H9 (cell line): Measurements from ENCODE around the gene TERB1. TPM values are rescaled to one million over a fixed set of nuclear protein-coding genes. Genes with fewer than 3 reads are reported as not detected.
"Not testable (repeated sequence)": the region's sequence is repeated elsewhere in the genome, so short reads cannot be mapped to it uniquely, and the experiment has no call there.

Experiments
- DNase-seq: peaks from one replicate; pipeline ENCODE4 v3.0.0-alpha.2; 2017
- H2AFZ ChIP-seq: one replicate; pipeline ENCODE4 v1.6.1; 2013; ENCODE audit warnings: mild to moderate bottlenecking, low read length, control low read depth, moderate library complexity
- H2AK5ac ChIP-seq: 2 replicates; pipeline ENCODE4 v1.6.1; 2013; ENCODE audit warnings: low read length, control low read depth, mixed read lengths; ENCODE audit not compliant: insufficient read length
- H2BK120ac ChIP-seq: one replicate; pipeline ENCODE4 v1.6.1; 2013; ENCODE audit warnings: low read depth, mild to moderate bottlenecking, low read length, control low read depth, inconsistent platforms; ENCODE audit not compliant: poor library complexity, severe bottlenecking
- H2BK12ac ChIP-seq: 2 replicates; pipeline ENCODE4 v1.6.1; 2013; ENCODE audit warnings: low read length, control low read depth, mixed read lengths, low read depth; ENCODE audit not compliant: insufficient read length
- H2BK15ac ChIP-seq: 2 replicates; pipeline ENCODE4 v1.6.1; 2013; ENCODE audit warnings: low read depth, low read length, control low read depth
- H2BK20ac ChIP-seq: one replicate; pipeline ENCODE4 v1.6.1; 2013; ENCODE audit warnings: low read depth, mild to moderate bottlenecking, low read length, control low read depth, inconsistent platforms; ENCODE audit not compliant: poor library complexity, severe bottlenecking
- H2BK5ac ChIP-seq: 2 replicates; pipeline ENCODE4 v1.6.1; 2013; ENCODE audit warnings: low read length, control low read depth, mixed read lengths; ENCODE audit not compliant: insufficient read length
- H3K14ac ChIP-seq: 2 replicates; pipeline ENCODE4 v1.6.1; 2013; ENCODE audit warnings: low read length, control low read depth; ENCODE audit not compliant: insufficient read depth
- H3K18ac ChIP-seq: 2 replicates; pipeline ENCODE4 v1.6.1; 2013; ENCODE audit warnings: low read depth, mild to moderate bottlenecking, mixed read lengths, low read length, control low read depth; ENCODE audit not compliant: insufficient read length
- H3K23ac ChIP-seq: 2 replicates; pipeline ENCODE4 v1.6.1; 2013; ENCODE audit warnings: low read length, control low read depth, mixed read lengths, low read depth; ENCODE audit not compliant: insufficient read length
- H3K23me2 ChIP-seq: 2 replicates; pipeline ENCODE4 v1.6.1; 2013; ENCODE audit warnings: low read depth, mild to moderate bottlenecking, mixed read lengths, low read length, control low read depth; ENCODE audit not compliant: insufficient read length, poor library complexity, severe bottlenecking
- H3K27ac ChIP-seq: 2 replicates; pipeline ENCODE4 v1.5.1; 2013; ENCODE audit warnings: low read length, control low read depth, mixed read lengths, low read depth; ENCODE audit not compliant: insufficient read length
- H3K27me3 ChIP-seq: 2 replicates; pipeline ENCODE4 v1.6.1; 2013; ENCODE audit warnings: low read length, control low read depth, inconsistent platforms; ENCODE audit not compliant: insufficient read depth
- H3K4ac ChIP-seq: 2 replicates; pipeline ENCODE4 v1.6.1; 2013; ENCODE audit warnings: low read depth, mild to moderate bottlenecking, control low read depth, inconsistent platforms, low read length, moderate library complexity
- H3K4me1 ChIP-seq: 2 replicates; pipeline ENCODE4 v1.6.1; 2013; ENCODE audit warnings: low read length, control low read depth, inconsistent platforms; ENCODE audit not compliant: insufficient read depth
- H3K4me2 ChIP-seq: 2 replicates; pipeline ENCODE4 v1.6.1; 2013; ENCODE audit warnings: low read length, control low read depth, mixed read lengths; ENCODE audit not compliant: insufficient read length, insufficient read depth
- H3K56ac ChIP-seq: 2 replicates; pipeline ENCODE4 v1.6.1; 2013; ENCODE audit warnings: low read depth, mild to moderate bottlenecking, mixed read lengths, low read length, control low read depth; ENCODE audit not compliant: insufficient read length
- H3K79me1 ChIP-seq: 2 replicates; pipeline ENCODE4 v1.6.1; 2013; ENCODE audit warnings: low read depth, mild to moderate bottlenecking, moderate library complexity, low read length, control low read depth, inconsistent platforms; ENCODE audit not compliant: insufficient read depth, poor library complexity, severe bottlenecking
- H3K79me2 ChIP-seq: 2 replicates; pipeline ENCODE4 v1.6.1; 2013; ENCODE audit warnings: low read length, control low read depth, inconsistent platforms; ENCODE audit not compliant: insufficient read depth
- H3K9ac ChIP-seq: 2 replicates; pipeline ENCODE4 v1.6.1; 2013; ENCODE audit warnings: low read length, control low read depth, mixed read lengths; ENCODE audit not compliant: insufficient read length; ENCODE audit errors: extremely low read depth
- H3K9me3 ChIP-seq: one replicate; pipeline ENCODE4 v1.6.1; 2013; ENCODE audit warnings: low read depth, low read length, inconsistent platforms; ENCODE audit not compliant: control insufficient read depth
- H3T11ph ChIP-seq: one replicate; pipeline ENCODE4 v1.6.1; 2013; ENCODE audit warnings: mild to moderate bottlenecking, low read length, control low read depth, inconsistent platforms
- H4K20me1 ChIP-seq: one replicate; pipeline ENCODE4 v1.6.1; 2013; ENCODE audit not compliant: control insufficient read depth, insufficient read length, insufficient read depth
- H4K5ac ChIP-seq: 2 replicates; pipeline ENCODE4 v1.6.1; 2013; ENCODE audit warnings: low read depth, mild to moderate bottlenecking, mixed read lengths, low read length, control low read depth; ENCODE audit not compliant: insufficient read length
- H4K8ac ChIP-seq: replicated peaks from 2 replicates; pipeline ENCODE4 v1.6.1; 2013; ENCODE audit warnings: low read length, control low read depth, mixed read lengths, low read depth; ENCODE audit not compliant: insufficient read length
- H4K91ac ChIP-seq: 2 replicates; pipeline ENCODE4 v1.6.1; 2013; ENCODE audit warnings: low read depth, mild to moderate bottlenecking, moderate library complexity, mixed read lengths, low read length, control low read depth; ENCODE audit not compliant: insufficient read length
- H3K27ac Mint-ChIP-seq, 3 experiments: 2 replicates in 2 of 3; 3 replicates in 1 of 3; pipeline ENCODE4 v1.8.0; 2020 to 2021; ENCODE audit warnings: mixed read lengths in 3 of 3, mild to moderate bottlenecking in 1 of 3, moderate library complexity in 1 of 3
- H3K27me3 Mint-ChIP-seq: 2 replicates; pipeline ENCODE4 v1.8.0; 2021; ENCODE audit warnings: low read depth, mild to moderate bottlenecking, moderate library complexity, mixed read lengths
- H3K36me3 Mint-ChIP-seq, 3 experiments: 2 replicates in 2 of 3; 3 replicates in 1 of 3; pipeline ENCODE4 v1.8.0; 2020 to 2021; ENCODE audit warnings: low read depth in 3 of 3, mixed read lengths in 3 of 3; ENCODE audit not compliant: insufficient read depth in 1 of 3
- H3K4me1 Mint-ChIP-seq, 2 experiments: 2 replicates each; pipeline ENCODE4 v1.8.0; 2020; ENCODE audit warnings: mixed read lengths in 2 of 2
- H3K4me3 Mint-ChIP-seq, 2 experiments: 2 replicates in 1 of 2; 3 replicates in 1 of 2; pipeline ENCODE4 v1.8.0; 2020 to 2021; ENCODE audit warnings: mild to moderate bottlenecking in 2 of 2, mixed read lengths in 2 of 2, moderate library complexity in 1 of 2
- H3K9me3 Mint-ChIP-seq, 2 experiments: 2 replicates in 1 of 2; 3 replicates in 1 of 2; pipeline ENCODE4 v1.8.0; 2020; ENCODE audit warnings: mild to moderate bottlenecking in 2 of 2, mixed read lengths in 2 of 2, moderate library complexity in 1 of 2
- WGBS: extraction: QIAGEN DNeasy Blood & Tissue Kit; methylation state at CpG from one replicate; pipeline ENCODE4 v1.1.7; 2013; ENCODE audit warnings: missing lambda C conversion rate, low lambda C conversion rate, mixed read lengths; ENCODE audit not compliant: insufficient read length; ENCODE audit errors: extremely low coverage; 5-methylcytosine and 5-hydroxymethylcytosine counted together
- total RNA-seq: library from RNA; stranded (reverse); gene quantifications from 2 replicates; pipeline ENCODE4 v1.2.1, GENCODE V29; 2021
- TF ChIP-seq, protein P1 (sequence below): fragments of 200-600 bp; sonication (generic); conservative IDR thresholded peaks from 3 replicates; pipeline ENCODE4 v1.8.0; 2021; ENCODE audit warnings: antibody characterized with exemption, mild to moderate bottlenecking

The TERB1 gene
- total RNA-seq, 1 experiment from 2014 or later: not detected

DNA sequence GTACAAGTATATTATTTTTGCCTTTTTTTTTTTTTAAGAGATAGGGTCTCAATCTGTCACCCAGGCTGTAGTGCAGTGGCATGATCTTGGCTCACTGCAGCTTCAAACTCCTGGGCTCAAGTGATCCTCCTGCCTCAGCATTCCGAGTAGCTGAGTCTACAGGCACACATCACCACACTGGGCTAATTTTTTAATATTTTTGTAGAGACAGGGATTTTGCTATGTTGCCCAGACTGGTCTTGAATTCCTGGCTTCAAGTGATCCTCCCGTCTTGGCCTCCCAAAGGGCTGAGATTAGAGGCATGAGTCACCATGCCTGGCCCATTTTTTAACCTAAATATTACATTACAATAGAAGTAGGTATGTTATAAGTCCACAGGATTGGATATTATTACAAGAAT lies 3.2 kb downstream of the TERB1 start:
- H2BK15ac ChIP-seq: no peak overlapping the region
- H3K9me3 ChIP-seq: no peaks in the 10 kb centered on the region
- Mint-ChIP-seq H3K27ac (no peak overlapping the region), H3K36me3 (peaks cover 0 to 7% (median 6%) of the 10 kb centered on the region in 3 experiments; a peak in 2 of 7 replicates), H3K9me3 (no peaks in the 10 kb centered on the region; a peak in 1 of 5 replicates), H3K4me3 (no peak overlapping the region), H3K4me1 (no peaks in the 10 kb centered on the region), H3K27me3 (no peaks in the 10 kb centered on the region)
- H3K4me2 ChIP-seq: no peak overlapping the region
- no peak overlapping the region for H4K91ac ChIP-seq
- H3K23ac ChIP-seq: no peak overlapping the region
- H3K9ac ChIP-seq: no peak overlapping the region
- no peak overlapping the region for H4K5ac ChIP-seq
- no peak overlapping the region for H2BK120ac ChIP-seq
- no peak overlapping the region for H3T11ph ChIP-seq
- no peak overlapping the region for H3K56ac ChIP-seq
- TF ChIP-seq, protein P1, sequence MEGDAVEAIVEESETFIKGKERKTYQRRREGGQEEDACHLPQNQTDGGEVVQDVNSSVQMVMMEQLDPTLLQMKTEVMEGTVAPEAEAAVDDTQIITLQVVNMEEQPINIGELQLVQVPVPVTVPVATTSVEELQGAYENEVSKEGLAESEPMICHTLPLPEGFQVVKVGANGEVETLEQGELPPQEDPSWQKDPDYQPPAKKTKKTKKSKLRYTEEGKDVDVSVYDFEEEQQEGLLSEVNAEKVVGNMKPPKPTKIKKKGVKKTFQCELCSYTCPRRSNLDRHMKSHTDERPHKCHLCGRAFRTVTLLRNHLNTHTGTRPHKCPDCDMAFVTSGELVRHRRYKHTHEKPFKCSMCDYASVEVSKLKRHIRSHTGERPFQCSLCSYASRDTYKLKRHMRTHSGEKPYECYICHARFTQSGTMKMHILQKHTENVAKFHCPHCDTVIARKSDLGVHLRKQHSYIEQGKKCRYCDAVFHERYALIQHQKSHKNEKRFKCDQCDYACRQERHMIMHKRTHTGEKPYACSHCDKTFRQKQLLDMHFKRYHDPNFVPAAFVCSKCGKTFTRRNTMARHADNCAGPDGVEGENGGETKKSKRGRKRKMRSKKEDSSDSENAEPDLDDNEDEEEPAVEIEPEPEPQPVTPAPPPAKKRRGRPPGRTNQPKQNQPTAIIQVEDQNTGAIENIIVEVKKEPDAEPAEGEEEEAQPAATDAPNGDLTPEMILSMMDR: no peak
- no peak for DNase-seq
- no CpG with 5 or more reads among the region's 2 CpGs for WGBS
- H3K27me3 ChIP-seq: no peaks in the 10 kb centered on the region
- H2BK5ac ChIP-seq: no peak overlapping the region
- H3K79me2 ChIP-seq: no peaks in the 10 kb centered on the region
- H3K14ac ChIP-seq: no peak overlapping the region
- H2BK12ac ChIP-seq: no peak overlapping the region
- H4K20me1 ChIP-seq: no peaks in the 10 kb centered on the region
- H3K23me2 ChIP-seq: no peaks in the 10 kb centered on the region
- H3K4ac ChIP-seq: no peak overlapping the region
- H4K8ac ChIP-seq: no peak overlapping the region
- no peaks in the 10 kb centered on the region for H3K4me1 ChIP-seq
- H3K79me1 ChIP-seq: no peaks in the 10 kb centered on the region
- no peak overlapping the region for H2BK20ac ChIP-seq
- H2AFZ ChIP-seq: no peak overlapping the region
- no peak overlapping the region for H3K27ac ChIP-seq
- no peak overlapping the region for H2AK5ac ChIP-seq
- H3K18ac ChIP-seq: no peak overlapping the region

DNA sequence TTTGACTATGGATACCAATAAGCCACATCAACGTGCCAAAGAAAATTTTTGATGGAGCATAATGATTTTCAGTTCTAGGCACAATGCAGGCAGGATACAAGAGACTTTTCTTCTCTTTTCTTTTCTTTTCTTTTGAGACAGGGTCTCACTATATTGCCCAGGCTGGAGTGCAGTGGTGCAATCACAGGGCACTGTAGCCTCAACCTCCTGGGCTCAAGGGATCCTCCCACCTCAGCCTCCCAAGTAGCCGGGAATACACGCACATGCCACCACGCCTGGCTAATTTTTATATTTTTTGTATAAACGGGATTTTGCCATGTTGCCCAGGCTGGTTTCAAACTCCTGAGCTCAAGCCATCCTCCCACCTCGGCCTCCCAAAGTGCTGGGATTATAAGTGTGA lies 7.4 kb downstream of the TERB1 start:
- DNase-seq, H3K4me1 Mint-ChIP-seq, H3K14ac ChIP-seq, H3K27ac Mint-ChIP-seq, H3K23ac ChIP-seq, H3K4me2 ChIP-seq, H2BK15ac ChIP-seq, H3K9me3 Mint-ChIP-seq, H3K23me2 ChIP-seq, H3K79me2 ChIP-seq, H4K5ac ChIP-seq, H2BK20ac ChIP-seq, H3T11ph ChIP-seq, H3K9ac ChIP-seq, H3K27me3 Mint-ChIP-seq, H3K4me3 Mint-ChIP-seq, H2AFZ ChIP-seq, H2BK120ac ChIP-seq, H4K20me1 ChIP-seq, H4K8ac ChIP-seq, H3K27ac ChIP-seq, H3K9me3 ChIP-seq, H3K4ac ChIP-seq, H3K18ac ChIP-seq, H2AK5ac ChIP-seq, H3K27me3 ChIP-seq, H3K36me3 Mint-ChIP-seq, H2BK5ac ChIP-seq, H3K79me1 ChIP-seq, H4K91ac ChIP-seq, H3K56ac ChIP-seq, H3K4me1 ChIP-seq, H2BK12ac ChIP-seq: not testable (repeated sequence)
- no CpG with 5 or more reads among the region's 6 CpGs for WGBS
